Tibial nerve (tissue), 4 donors: ENCODE results near the gene POLR2M. TPM values are rescaled to one million over a fixed set of nuclear protein-coding genes. Genes with fewer than 3 reads are reported as not detected.

Experiments used
- DNase-seq, 2 donors: peaks; one replicate each; pipeline ENCODE4 v3.0.0-alpha.2; 2019; ENCODE audit warnings: low spot score in 2 of 2
- H3K27ac ChIP-seq, 4 donors: fragments of 200-600 bp; sonication (generic) in 3 of 4; one replicate each; pipeline ENCODE4 v1.5.1; 2017 to 2019; ENCODE audit warnings: mild to moderate bottlenecking in 1 of 4
- H3K27me3 ChIP-seq, 2 donors: fragments of 200-600 bp; sonication (generic) in 1 of 2; one replicate each; pipeline versions ENCODE4 v1.5.1 to v1.6.0; 2017 to 2019
- H3K36me3 ChIP-seq, 3 donors: fragments of 200-600 bp; sonication (generic); one replicate each; pipeline ENCODE4 v1.5.1; 2018 to 2019
- H3K4me1 ChIP-seq, 4 donors: fragments of 200-600 bp; sonication (generic) in 3 of 4; one replicate each; pipeline ENCODE4 v1.5.1; 2017 to 2019
- H3K4me3 ChIP-seq, 4 donors: fragments of 200-600 bp; sonication (generic) in 3 of 4; one replicate each; pipeline ENCODE4 v1.5.1; 2017 to 2019; ENCODE audit warnings: mild to moderate bottlenecking in 1 of 4, moderate library complexity in 1 of 4
- H3K9me3 ChIP-seq, 4 donors: fragments of 200-600 bp; sonication (generic) in 3 of 4; one replicate each; pipeline ENCODE4 v1.5.1; 2017 to 2019
- CTCF ChIP-seq, 5 experiments: fragments of 200-600 bp in 3 of 5; fragments of 450-650 bp in 2 of 5; sonication (generic) in 3 of 5; IDR thresholded peaks; one replicate each; pipeline ENCODE4 v1.5.1; 2016 to 2019; ENCODE audit warnings: antibody characterized with exemption in 5 of 5, mild to moderate bottlenecking in 3 of 5, moderate library complexity in 2 of 5
- EP300 ChIP-seq, 2 donors: sonication (generic); formaldehyde crosslinking; IDR thresholded peaks; one replicate each; pipeline ENCODE4 v1.6.1; 2017; ENCODE audit warnings: antibody characterized with exemption in 2 of 2, mild to moderate bottlenecking in 1 of 2
- POLR2A ChIP-seq, 2 donors: fragments of 450-650 bp; IDR thresholded peaks; one replicate each; pipeline ENCODE4 v1.6.1; 2017; ENCODE audit warnings: antibody characterized with exemption in 2 of 2, mild to moderate bottlenecking in 2 of 2, moderate library complexity in 2 of 2
- WGBS, 2 donors: methylation state at CpG; one replicate each; pipeline ENCODE4 v1.1.5; 2018; 5-methylcytosine and 5-hydroxymethylcytosine counted together
- total RNA-seq, 4 donors: library from RNA; depleted of rRNA; stranded (reverse); fragments of >200 nt; gene quantifications; one replicate each; pipeline ENCODE4 v1.1.0, GENCODE V29; 2016

POLR2M gene
- total RNA-seq, 4 donors from 2014 or later, result 32.7 to 643 (median 56.4) TPM

DNA sequence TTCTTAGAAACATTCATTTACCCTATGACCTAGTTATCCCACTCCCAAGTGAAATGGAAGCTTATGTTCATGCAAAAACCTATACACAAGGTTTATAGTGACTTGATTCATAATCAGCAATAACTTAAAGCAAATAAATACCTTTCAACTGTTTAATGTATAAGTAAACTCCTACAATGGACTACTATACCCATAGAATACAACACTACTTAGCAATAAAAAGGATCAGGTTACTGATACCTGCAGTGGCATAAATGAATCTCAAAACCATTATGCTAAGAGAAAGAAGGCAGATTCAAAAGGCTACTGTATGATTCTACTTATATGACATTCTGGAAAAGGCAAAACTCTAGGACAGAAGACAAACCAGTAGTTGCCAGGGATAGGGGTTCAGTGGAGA lies 8.3 kb upstream of the POLR2M start:
- Histone ChIP-seq H3K4me3 (no peak overlapping the region), H3K36me3 (no peaks in the 10 kb centered on the region), H3K27me3 (peaks cover 0 to 5% of the 10 kb centered on the region in 2 donors), H3K9me3 (no peaks in the 10 kb centered on the region), H3K27ac (no peak overlapping the region), H3K4me1 (peaks cover 0 to 3% (median 0%) of the 10 kb centered on the region in 4 donors)
- no peak for DNase-seq
- no peak for TF ChIP-seq CTCF (IDR thresholded peaks at IDR 0.05)
- no peak for TF ChIP-seq POLR2A (IDR thresholded peaks at IDR 0.05)
- no peak for TF ChIP-seq EP300 (IDR thresholded peaks at IDR 0.05)

- TF ChIP-seq CTCF (IDR thresholded peaks at IDR 0.05), result no peak
- TF ChIP-seq POLR2A (IDR thresholded peaks at IDR 0.05), result no peak
- no peak for TF ChIP-seq EP300 (IDR thresholded peaks at IDR 0.05)
- Histone ChIP-seq H3K27ac (no peak overlapping the region), H3K27me3 (peaks cover 0 to 5% of the 10 kb centered on the region in 2 donors), H3K36me3 (no peaks in the 10 kb centered on the region), H3K9me3 (no peaks in the 10 kb centered on the region), H3K4me1 (no peaks in the 10 kb centered on the region), H3K4me3 (no peak overlapping the region)
- 69 to 82% methylated on average over 4 of the region's 4 CpGs for WGBS, 2 donors
- DNase-seq, result no peak
Observed at GRCh38 chr15:57698991-57699390, 7.5 kb upstream of the POLR2M start.

DNA sequence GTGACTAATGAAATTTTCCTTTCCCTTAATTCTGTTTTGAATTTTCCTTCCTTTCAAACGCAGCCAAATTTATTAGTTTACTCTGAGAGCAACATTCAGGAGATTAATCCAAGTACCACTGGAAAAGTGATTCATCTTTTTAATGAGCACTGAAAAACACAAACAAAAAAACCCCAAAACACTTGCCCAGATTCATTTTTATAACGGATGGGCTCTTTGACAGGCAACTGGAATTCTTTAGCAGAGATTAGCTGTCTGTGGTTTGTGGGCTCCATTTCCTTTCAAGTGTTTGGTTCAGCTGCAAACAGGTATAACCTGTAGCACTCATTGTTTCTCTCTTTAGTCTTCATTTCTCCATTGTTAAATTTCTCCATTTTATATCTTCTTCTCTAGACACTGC lies 3.1 kb upstream of the POLR2M start:
- Histone ChIP-seq H3K27me3 (no peaks in the 10 kb centered on the region), H3K27ac (no peak overlapping the region), H3K9me3 (no peaks in the 10 kb centered on the region), H3K4me1 (peaks cover 0 to 12% (median 7%) of the 10 kb centered on the region in 4 donors), H3K4me3 (no peak overlapping the region), H3K36me3 (no peaks in the 10 kb centered on the region)
- TF ChIP-seq POLR2A (IDR thresholded peaks at IDR 0.05), result no peak
- TF ChIP-seq CTCF (IDR thresholded peaks at IDR 0.05), result no peak
- no peak for TF ChIP-seq EP300 (IDR thresholded peaks at IDR 0.05)
- no peak for DNase-seq
- 48 to 49% methylated on average over 2 of the region's 2 CpGs for WGBS, 2 donors

DNA sequence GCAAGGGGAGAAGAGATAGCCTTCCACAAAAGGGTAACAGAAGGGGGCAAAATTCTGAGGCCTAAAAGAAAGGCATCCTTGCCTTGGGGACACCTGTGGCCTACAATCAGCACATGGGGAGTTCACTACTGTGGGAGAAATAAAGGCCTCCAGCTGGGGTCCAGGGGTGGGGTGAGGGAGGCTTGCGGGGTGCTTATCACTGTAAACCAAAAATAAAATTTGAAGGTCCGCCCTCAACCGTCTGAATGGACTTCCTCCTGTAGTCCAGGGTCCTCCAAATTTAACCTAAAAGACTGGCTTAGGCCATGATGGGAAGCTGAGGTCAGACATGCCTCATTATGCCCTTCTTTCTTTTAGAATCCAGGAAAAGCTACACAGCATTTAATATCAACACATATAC lies 2.1 kb upstream of the POLR2M start:
- Histone ChIP-seq H3K36me3 (peaks cover 0 to 6% (median 5%) of the 10 kb centered on the region in 3 donors), H3K27me3 (no peaks in the 10 kb centered on the region), H3K27ac (no peak overlapping the region), H3K4me3 (no peak overlapping the region), H3K4me1 (peaks cover 0 to 21% (median 13%) of the 10 kb centered on the region in 4 donors), H3K9me3 (no peaks in the 10 kb centered on the region)
- TF ChIP-seq CTCF (IDR thresholded peaks at IDR 0.05) (no peak), POLR2A (IDR thresholded peaks at IDR 0.05) (no peak)
- 85 to 92% methylated on average over 3 of the region's 3 CpGs for WGBS, 2 donors
- DNase-seq, result no peak

DNA sequence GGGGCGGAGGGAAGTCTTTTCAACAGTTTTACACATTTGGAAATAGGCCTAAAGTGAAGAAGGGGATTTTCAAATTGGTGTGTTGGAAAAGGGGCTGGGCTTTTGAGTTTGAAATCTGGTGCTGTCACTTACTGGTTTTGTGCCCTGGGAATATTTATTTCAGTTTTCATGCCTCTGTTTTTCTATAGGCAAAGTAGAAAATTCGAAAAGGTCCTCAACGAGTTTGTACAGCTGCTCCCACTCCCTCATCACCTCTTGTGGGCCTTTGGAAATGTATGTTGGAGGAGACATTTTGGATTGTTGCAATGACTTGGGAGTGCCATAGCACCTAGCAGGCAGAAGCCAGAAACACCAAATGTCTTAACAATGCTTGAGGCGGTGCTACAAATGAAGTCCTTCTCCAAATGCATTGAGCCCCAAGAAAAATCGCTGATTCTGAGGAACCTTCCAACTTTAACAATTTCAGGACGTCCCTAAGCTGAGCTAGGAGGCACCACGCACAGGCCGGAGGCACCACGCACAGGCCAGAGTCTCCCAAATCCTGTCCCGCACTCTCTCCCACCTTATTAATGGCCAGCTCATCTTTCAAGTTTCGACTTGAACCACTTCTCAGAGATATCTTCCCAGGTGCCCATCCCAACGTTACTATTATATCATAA lies 639 bp upstream of the POLR2M start:
- Histone ChIP-seq H3K36me3 (peaks cover 0 to 13% (median 8%) of the 10 kb centered on the region in 3 donors), H3K9me3 (no peaks in the 10 kb centered on the region), H3K27ac (peak overlapping the region; percentile 89 to 97 (median 94)), H3K27me3 (no peaks in the 10 kb centered on the region), H3K4me3 (peak overlapping the region; percentile 84 to 95 (median 92)), H3K4me1 (peaks cover 0 to 26% (median 16%) of the 10 kb centered on the region in 4 donors)
- DNase-seq, result no peak
- no peak for TF ChIP-seq CTCF (IDR thresholded peaks at IDR 0.05)
- no peak for TF ChIP-seq POLR2A (IDR thresholded peaks at IDR 0.05)
- TF ChIP-seq EP300 (IDR thresholded peaks at IDR 0.05), result no peak
- WGBS, 2 donors, result 79 to 81% methylated on average over 12 of the region's 12 CpGs
